LNCAP (cell line): ENCODE results near the gene CCR5.

Source experiments
- CTCF ChIP-seq: fragments of 450-650 bp; IDR thresholded peaks from 2 replicates; pipeline ENCODE4 v1.5.1; 2017; ENCODE audit warnings: mild to moderate bottlenecking

CCR5 gene

GRCh38 chr3:46353647-46354410, 16.9 kb upstream of the CCR5 start, which contains the start of gene CCR2:
Gene CCR2 (plus strand): TSS chr3:46354111. CDS start chr3:46357528, 3,417 bp downstream.
- no peak for TF ChIP-seq CTCF

- TF ChIP-seq CTCF: no peak
Measured at GRCh38 chr3:46354478-46354877, 16.3 kb upstream of the CCR5 start.

DNA sequence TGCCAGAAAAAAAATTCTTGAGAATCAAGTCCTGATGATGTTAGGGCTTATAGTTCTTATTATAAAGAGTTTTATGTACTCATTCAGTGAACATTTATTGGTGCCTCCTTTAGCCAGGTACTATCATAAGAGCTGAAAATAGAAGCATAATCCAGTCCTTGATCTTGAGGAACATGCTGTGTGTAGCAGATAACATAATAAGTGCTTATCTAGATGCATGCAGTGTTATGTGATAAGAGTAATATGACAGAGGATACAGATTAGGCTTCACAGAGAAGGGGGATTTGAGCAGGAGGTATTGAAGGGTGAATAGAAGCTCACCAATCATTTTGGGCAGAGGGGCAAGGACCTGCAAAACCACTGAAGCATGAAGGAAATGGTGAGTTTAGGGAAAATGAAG, 15.8 kb upstream of the CCR5 start:
- no peak for TF ChIP-seq CTCF

GRCh38 chr3:46356276-46356675, 14.5 kb upstream of the CCR5 start:
- TF ChIP-seq CTCF: no peak

GRCh38 chr3:46356909-46357308, 13.8 kb upstream of the CCR5 start:
- no peak for TF ChIP-seq CTCF

DNA sequence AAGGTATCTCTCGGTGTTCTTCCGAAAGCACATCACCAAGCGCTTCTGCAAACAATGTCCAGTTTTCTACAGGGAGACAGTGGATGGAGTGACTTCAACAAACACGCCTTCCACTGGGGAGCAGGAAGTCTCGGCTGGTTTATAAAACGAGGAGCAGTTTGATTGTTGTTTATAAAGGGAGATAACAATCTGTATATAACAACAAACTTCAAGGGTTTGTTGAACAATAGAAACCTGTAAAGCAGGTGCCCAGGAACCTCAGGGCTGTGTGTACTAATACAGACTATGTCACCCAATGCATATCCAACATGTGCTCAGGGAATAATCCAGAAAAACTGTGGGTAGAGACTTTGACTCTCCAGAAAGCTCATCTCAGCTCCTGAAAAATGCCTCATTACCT, 12.3 kb upstream of the CCR5 start:
- no peak for TF ChIP-seq CTCF

DNA sequence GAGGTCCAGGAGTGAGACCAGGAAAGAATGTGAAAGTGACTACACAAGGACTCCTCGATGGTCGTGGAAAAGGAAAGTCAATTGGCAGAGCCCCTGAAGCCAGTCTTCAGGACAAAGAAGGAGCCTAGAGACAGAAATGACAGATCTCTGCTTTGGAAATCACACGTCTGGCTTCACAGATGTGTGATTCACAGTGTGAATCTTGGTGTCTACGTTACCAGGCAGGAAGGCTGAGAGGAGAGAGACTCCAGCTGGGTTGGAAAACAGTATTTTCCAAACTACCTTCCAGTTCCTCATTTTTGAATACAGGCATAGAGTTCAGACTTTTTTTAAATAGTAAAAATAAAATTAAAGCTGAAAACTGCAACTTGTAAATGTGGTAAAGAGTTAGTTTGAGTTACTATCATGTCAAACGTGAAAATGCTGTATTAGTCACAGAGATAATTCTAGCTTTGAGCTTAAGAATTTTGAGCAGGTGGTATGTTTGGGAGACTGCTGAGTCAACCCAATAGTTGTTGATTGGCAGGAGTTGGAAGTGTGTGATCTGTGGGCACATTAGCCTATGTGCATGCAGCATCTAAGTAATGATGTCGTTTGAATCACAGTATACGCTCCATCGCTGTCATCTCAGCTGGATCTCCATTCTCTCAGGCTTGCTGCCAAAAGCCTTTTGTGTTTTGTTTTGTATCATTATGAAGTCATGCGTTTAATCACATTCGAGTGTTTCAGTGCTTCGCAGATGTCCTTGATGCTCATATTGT, 10.8 kb upstream of the CCR5 start:
- TF ChIP-seq CTCF: no peak
